HFFc6 (cell line): ENCODE results near the gene DEDD. TPM values are rescaled to one million over a fixed set of nuclear protein-coding genes. Genes with fewer than 3 reads are reported as not detected.

Source experiments
- DNase-seq: peaks from one replicate; pipeline ENCODE4 v3.0.0-alpha.2; 2018
- H3K27ac Mint-ChIP-seq: 2 replicates; pipeline ENCODE4 v1.8.0; 2020; ENCODE audit warnings: mild to moderate bottlenecking, mixed read lengths
- H3K27me3 Mint-ChIP-seq: 2 replicates; pipeline ENCODE4 v1.8.0; 2021; ENCODE audit warnings: mild to moderate bottlenecking, moderate library complexity, mixed read lengths; ENCODE audit not compliant: insufficient read depth
- H3K36me3 Mint-ChIP-seq: 2 replicates; pipeline ENCODE4 v1.8.0; 2021; ENCODE audit warnings: low read depth, mixed read lengths
- H3K4me1 Mint-ChIP-seq: 2 replicates; pipeline ENCODE4 v1.8.0; 2020; ENCODE audit warnings: low read depth, mixed read lengths
- H3K4me3 Mint-ChIP-seq: 2 replicates; pipeline ENCODE4 v1.8.0; 2020; ENCODE audit warnings: mild to moderate bottlenecking, moderate library complexity, mixed read lengths
- H3K9me3 Mint-ChIP-seq: 2 replicates; pipeline ENCODE4 v1.8.0; 2020; ENCODE audit warnings: mild to moderate bottlenecking, mixed read lengths
- total RNA-seq, 6 experiments: library from RNA; stranded (reverse); fragmentation: NEBNext Ultra II Directional; extraction: Animal tissue kit (Norgen Biotek cat#: 25700); gene quantifications; 2 replicates in 1 of 6; 3 replicates in 5 of 6; pipeline ENCODE4 v1.2.3, GENCODE V29; 2021
- TF ChIP-seq, protein P1 (sequence below): fragments of 200-600 bp; sonication (generic); IDR thresholded peaks from 2 replicates; pipeline ENCODE4 v1.5.0; 2021; ENCODE audit warnings: antibody characterized with exemption, mild to moderate bottlenecking

Gene DEDD
- total RNA-seq, 6 experiments from 2014 or later = 29.8 to 39.2 (median 36.0) TPM

GRCh38 chr1:161166669-161167548 is 34.4 kb upstream of the DEDD start:
- TF ChIP-seq, protein P1, sequence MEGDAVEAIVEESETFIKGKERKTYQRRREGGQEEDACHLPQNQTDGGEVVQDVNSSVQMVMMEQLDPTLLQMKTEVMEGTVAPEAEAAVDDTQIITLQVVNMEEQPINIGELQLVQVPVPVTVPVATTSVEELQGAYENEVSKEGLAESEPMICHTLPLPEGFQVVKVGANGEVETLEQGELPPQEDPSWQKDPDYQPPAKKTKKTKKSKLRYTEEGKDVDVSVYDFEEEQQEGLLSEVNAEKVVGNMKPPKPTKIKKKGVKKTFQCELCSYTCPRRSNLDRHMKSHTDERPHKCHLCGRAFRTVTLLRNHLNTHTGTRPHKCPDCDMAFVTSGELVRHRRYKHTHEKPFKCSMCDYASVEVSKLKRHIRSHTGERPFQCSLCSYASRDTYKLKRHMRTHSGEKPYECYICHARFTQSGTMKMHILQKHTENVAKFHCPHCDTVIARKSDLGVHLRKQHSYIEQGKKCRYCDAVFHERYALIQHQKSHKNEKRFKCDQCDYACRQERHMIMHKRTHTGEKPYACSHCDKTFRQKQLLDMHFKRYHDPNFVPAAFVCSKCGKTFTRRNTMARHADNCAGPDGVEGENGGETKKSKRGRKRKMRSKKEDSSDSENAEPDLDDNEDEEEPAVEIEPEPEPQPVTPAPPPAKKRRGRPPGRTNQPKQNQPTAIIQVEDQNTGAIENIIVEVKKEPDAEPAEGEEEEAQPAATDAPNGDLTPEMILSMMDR = no peak
- peak overlapping the region; percentile 94 for H3K4me3 Mint-ChIP-seq
- peaks cover 25% of the 10 kb centered on the region for H3K4me1 Mint-ChIP-seq
- peaks cover 5% of the 10 kb centered on the region; the same call in 1 of the 2 replicates for H3K36me3 Mint-ChIP-seq
- no peaks in the 10 kb centered on the region for H3K9me3 Mint-ChIP-seq
- H3K27ac Mint-ChIP-seq = peak overlapping the region; percentile 100
- no peaks in the 10 kb centered on the region; the same call in none of the 2 replicates for H3K27me3 Mint-ChIP-seq
- DNase-seq = peak; percentile 20

GRCh38 chr1:161165742-161166668 is 33.5 kb upstream of the DEDD start, which contains the start of gene PPOX:
PPOX (plus strand) TSS chr1:161166426; CDS start chr1:161166848, 422 bp downstream.
- peaks cover 30% of the 10 kb centered on the region for H3K4me1 Mint-ChIP-seq
- no peaks in the 10 kb centered on the region; the same call in none of the 2 replicates for H3K27me3 Mint-ChIP-seq
- DNase-seq = peak; percentile 99
- TF ChIP-seq, protein P1 = peak; percentile 74
- H3K27ac Mint-ChIP-seq = peak within 1 kb of the TSS; percentile 100
- peak within 1 kb of the TSS; percentile 94 for H3K4me3 Mint-ChIP-seq
- peaks cover 2% of the 10 kb centered on the region for H3K36me3 Mint-ChIP-seq
- H3K9me3 Mint-ChIP-seq = no peaks in the 10 kb centered on the region

DNA sequence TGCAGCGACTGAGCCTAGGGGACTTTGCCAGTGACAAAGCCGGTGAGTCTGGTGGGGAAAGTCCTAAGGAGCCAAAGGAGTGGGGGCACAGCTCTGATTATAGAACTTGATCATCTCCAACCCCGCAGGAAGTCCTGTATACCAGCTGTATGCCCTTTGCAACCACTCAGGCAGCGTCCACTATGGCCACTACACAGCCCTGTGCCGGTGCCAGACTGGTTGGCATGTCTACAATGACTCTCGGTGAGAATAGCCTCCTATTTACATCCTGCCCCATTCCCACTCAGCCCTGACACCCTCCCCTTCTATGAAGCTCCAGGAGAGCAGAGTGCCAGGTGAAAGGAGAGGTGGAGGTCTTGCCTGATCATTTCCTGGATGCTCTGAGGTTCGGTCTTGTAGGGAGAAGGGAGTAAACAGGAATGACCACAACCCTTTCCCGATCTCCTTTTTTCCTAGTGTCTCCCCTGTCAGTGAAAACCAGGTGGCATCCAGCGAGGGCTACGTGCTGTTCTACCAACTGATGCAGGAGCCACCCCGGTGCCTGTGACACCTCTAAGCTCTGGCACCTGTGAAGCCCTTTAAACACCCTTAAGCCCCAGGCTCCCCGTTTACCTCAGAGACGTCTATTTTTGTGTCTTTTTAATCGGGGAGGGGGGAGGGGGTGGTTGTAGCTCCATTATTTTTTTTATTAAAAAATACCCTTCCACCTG is 32.6 kb upstream of the DEDD start:
- Mint-ChIP-seq H3K27me3 (no peaks in the 10 kb centered on the region; the same call in none of the 2 replicates), H3K4me3 (peak overlapping the region; percentile 94), H3K9me3 (no peaks in the 10 kb centered on the region), H3K27ac (peak overlapping the region; percentile 100), H3K4me1 (peaks cover 35% of the 10 kb centered on the region), H3K36me3 (peaks cover 3% of the 10 kb centered on the region; the same call in 1 of the 2 replicates)
- DNase-seq = no peak
- TF ChIP-seq, protein P1 = no peak

GRCh38 chr1:161163793-161164192 is 31.3 kb upstream of the DEDD start:
- DNase-seq = no peak
- no peaks in the 10 kb centered on the region; the same call in none of the 2 replicates for H3K27me3 Mint-ChIP-seq
- no peak overlapping the region for H3K4me3 Mint-ChIP-seq
- TF ChIP-seq, protein P1 = no peak
- H3K36me3 Mint-ChIP-seq = peaks cover 6% of the 10 kb centered on the region; the same call in 1 of the 2 replicates
- peaks cover 42% of the 10 kb centered on the region for H3K4me1 Mint-ChIP-seq
- peak overlapping the region; percentile 100 for H3K27ac Mint-ChIP-seq
- H3K9me3 Mint-ChIP-seq = no peaks in the 10 kb centered on the region

GRCh38 chr1:161162806-161163205 is 30.3 kb upstream of the DEDD start:
- H3K9me3 Mint-ChIP-seq = no peaks in the 10 kb centered on the region
- no peak overlapping the region for H3K27ac Mint-ChIP-seq
- H3K36me3 Mint-ChIP-seq = peaks cover 11% of the 10 kb centered on the region; the same call in 1 of the 2 replicates
- H3K4me1 Mint-ChIP-seq = peaks cover 40% of the 10 kb centered on the region
- DNase-seq = no peak
- H3K27me3 Mint-ChIP-seq = no peaks in the 10 kb centered on the region; the same call in none of the 2 replicates
- TF ChIP-seq, protein P1 = no peak
- H3K4me3 Mint-ChIP-seq = no peak overlapping the region
